Measurements from ENCODE around the gene RAB11FIP4. TPM values are rescaled to one million over a fixed set of nuclear protein-coding genes. Genes with fewer than 3 reads are reported as not detected.
A peak's percentile ranks its signal among the peaks of the same experiment; 100 is the strongest.

The RAB11FIP4 gene
- total RNA-seq, 1 experiment from 2014 or later = 10.8 TPM

DNA sequence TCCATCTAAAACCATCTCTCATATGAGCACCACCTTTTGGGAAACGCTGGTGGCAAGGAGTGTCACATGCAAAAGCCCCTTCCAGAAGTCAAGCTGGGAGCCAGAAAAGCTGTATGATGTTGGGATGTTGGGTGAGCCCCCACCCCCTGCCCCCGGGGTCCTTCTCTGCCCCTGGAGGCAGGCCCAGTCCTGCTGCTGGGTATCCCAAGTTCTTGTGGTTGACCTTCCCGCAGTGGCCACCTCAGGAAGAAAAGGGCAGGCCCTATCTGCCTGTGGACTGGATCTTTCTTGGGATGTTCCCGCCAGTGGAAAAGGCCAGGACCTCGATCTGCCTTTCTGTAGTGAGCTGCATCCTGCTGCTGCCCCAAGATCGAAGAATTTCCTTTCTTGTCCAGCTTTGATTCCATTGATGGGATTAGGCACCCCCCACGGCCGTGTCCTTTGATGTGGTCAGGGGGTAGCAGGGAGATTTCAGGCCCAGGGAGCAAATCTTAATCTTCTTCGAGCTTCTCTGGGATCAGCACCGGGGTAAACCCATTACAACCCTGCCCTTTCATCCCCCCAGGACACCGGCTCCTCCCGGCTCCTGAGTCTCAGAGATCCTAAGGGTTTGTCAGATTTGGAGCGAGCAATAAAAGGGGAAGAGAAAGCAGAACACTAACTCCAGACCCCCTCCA, 165.6 kb downstream of the RAB11FIP4 start:
- CTCF ChIA-PET = interaction anchor here (0.6 to 3.2 kb wide), 3 partner anchors 285 to 762 kb away, joined by 6 to 15 read pairs (median 8); no protein-coding TSS in a partner anchor
- no TSS peak for BruUV-seq (replicated peaks)
- intact Hi-C loops (cut with micrococcal nuclease; ENCODE audit: unreplicated experiment) = no loop called here

DNA sequence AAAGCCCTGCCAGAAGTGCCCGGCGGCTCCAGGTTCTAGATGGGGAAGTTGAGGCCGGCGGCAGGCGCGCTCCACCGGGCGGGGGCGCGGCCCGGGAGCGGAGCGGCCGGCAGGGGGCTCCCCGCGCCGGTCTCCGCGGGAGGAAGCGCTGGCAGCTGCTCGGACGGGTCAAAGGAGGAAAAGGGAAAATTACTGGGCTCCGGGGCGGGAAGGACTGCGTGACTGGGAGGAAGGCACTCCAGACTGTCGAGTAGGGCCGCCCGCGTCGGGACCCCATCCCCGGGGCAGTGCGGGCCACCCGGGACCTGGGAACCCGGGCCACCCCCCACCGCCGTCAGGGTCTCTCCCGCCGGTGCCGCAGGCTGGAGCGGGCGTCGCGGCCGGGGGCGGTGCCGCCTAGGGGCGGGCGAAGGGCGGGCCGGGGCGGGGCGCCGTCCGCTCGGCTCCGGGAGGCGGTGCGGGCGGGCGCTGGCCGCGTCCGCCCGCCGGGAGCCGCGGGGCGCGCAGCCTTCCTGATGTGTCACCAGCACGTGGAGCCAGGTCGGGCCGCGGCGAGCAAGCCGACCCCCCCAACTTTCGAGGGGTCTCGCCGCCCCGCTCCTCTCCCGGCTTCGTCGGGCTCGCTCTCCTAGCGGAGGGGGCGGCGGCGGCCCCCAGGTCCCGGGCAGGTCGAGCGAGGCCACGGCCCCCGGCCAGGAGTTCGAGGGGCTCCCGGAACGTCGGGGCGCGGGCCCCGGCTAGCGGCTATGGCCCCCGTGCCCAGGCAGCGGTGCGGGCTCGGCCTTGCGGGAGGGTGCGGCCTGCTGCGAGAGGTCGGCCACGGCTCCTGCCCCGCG, 167.5 kb downstream of the RAB11FIP4 start:
- no peak for DNase-seq (ENCODE audit: low read depth, low spot score)
- Histone ChIP-seq H3K36me3 (ENCODE audit: control insufficient read depth, insufficient read depth, low read length) (no peaks in the 10 kb centered on the region), H3K27ac (ENCODE audit: low read length) (peak overlapping the region; percentile 88), H3K4me3 (ENCODE audit: low read depth in 2 of 2, low read length in 2 of 2) (peak overlapping the region; percentile 69 to 85), H3K27me3 (ENCODE audit: control insufficient read depth, insufficient read depth, low read length) (no peaks in the 10 kb centered on the region), H3K4me1 (ENCODE audit: control insufficient read depth, insufficient read depth, low read length) (peaks cover 29% of the 10 kb centered on the region), H3K9me3 (ENCODE audit: control insufficient read depth, insufficient read depth, low read depth, low read length) (no peaks in the 10 kb centered on the region)
- intact Hi-C loops (cut with micrococcal nuclease; ENCODE audit: unreplicated experiment) = loop anchor here (1.0 kb wide), 1 partner anchor 283 kb away; no protein-coding TSS in a partner anchor
- in situ Hi-C loops (cut with HindIII; ENCODE audit: low pct_unique_long_range_greater_than_20kb, low sequenced_read_pairs) = no loop called here
- peak; percentile 92 for ATAC-seq
- BruUV-seq (replicated peaks) = no TSS peak
- POLR2A ChIA-PET = no interaction called here
- TF ChIP-seq, protein P1, sequence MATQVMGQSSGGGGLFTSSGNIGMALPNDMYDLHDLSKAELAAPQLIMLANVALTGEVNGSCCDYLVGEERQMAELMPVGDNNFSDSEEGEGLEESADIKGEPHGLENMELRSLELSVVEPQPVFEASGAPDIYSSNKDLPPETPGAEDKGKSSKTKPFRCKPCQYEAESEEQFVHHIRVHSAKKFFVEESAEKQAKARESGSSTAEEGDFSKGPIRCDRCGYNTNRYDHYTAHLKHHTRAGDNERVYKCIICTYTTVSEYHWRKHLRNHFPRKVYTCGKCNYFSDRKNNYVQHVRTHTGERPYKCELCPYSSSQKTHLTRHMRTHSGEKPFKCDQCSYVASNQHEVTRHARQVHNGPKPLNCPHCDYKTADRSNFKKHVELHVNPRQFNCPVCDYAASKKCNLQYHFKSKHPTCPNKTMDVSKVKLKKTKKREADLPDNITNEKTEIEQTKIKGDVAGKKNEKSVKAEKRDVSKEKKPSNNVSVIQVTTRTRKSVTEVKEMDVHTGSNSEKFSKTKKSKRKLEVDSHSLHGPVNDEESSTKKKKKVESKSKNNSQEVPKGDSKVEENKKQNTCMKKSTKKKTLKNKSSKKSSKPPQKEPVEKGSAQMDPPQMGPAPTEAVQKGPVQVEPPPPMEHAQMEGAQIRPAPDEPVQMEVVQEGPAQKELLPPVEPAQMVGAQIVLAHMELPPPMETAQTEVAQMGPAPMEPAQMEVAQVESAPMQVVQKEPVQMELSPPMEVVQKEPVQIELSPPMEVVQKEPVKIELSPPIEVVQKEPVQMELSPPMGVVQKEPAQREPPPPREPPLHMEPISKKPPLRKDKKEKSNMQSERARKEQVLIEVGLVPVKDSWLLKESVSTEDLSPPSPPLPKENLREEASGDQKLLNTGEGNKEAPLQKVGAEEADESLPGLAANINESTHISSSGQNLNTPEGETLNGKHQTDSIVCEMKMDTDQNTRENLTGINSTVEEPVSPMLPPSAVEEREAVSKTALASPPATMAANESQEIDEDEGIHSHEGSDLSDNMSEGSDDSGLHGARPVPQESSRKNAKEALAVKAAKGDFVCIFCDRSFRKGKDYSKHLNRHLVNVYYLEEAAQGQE (IDR thresholded peaks at IDR 0.05; ENCODE audit: insufficient read depth in 1 of 2, low read depth in 2 of 2, low read length in 1 of 2) = no peak
- TF ChIP-seq SIN3A (IDR thresholded peaks at IDR 0.05; ENCODE audit: borderline replicate concordance, insufficient read depth, low read depth, low read length) (peak; percentile 91; the same call in 1 of the 2 replicates), TCF7L2 (IDR thresholded peaks at IDR 0.05; ENCODE audit: low read depth, low read length) (no peak), POLR2AphosphoS5 (IDR thresholded peaks at IDR 0.05; ENCODE audit: low read depth, low read length) (peak; percentile 68)
- TF ChIP-seq, protein P2, sequence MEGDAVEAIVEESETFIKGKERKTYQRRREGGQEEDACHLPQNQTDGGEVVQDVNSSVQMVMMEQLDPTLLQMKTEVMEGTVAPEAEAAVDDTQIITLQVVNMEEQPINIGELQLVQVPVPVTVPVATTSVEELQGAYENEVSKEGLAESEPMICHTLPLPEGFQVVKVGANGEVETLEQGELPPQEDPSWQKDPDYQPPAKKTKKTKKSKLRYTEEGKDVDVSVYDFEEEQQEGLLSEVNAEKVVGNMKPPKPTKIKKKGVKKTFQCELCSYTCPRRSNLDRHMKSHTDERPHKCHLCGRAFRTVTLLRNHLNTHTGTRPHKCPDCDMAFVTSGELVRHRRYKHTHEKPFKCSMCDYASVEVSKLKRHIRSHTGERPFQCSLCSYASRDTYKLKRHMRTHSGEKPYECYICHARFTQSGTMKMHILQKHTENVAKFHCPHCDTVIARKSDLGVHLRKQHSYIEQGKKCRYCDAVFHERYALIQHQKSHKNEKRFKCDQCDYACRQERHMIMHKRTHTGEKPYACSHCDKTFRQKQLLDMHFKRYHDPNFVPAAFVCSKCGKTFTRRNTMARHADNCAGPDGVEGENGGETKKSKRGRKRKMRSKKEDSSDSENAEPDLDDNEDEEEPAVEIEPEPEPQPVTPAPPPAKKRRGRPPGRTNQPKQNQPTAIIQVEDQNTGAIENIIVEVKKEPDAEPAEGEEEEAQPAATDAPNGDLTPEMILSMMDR (IDR thresholded peaks at IDR 0.05) = peak; percentile 98
- CTCF ChIA-PET = interaction anchor here (3.2 kb wide), 1 partner anchor 283 kb away, joined by 15 read pairs; no protein-coding TSS in a partner anchor

More for the DNA sequence above, 165.6 kb downstream of the RAB11FIP4 start:
- no peak overlapping the region for H3K27ac ChIP-seq (ENCODE audit: low read length)
- no peaks in the 10 kb centered on the region for H3K36me3 ChIP-seq (ENCODE audit: control insufficient read depth, insufficient read depth, low read length)
- no peaks in the 10 kb centered on the region for H3K27me3 ChIP-seq (ENCODE audit: control insufficient read depth, insufficient read depth, low read length)
- no peaks in the 10 kb centered on the region for H3K9me3 ChIP-seq (ENCODE audit: control insufficient read depth, insufficient read depth, low read depth, low read length)
- POLR2A ChIA-PET = interaction anchor here (0.6 to 0.8 kb wide), 3 partner anchors 15 to 119 kb away, joined by 3 to 7 read pairs (median 4); no protein-coding TSS in a partner anchor
- H3K4me1 ChIP-seq (ENCODE audit: control insufficient read depth, insufficient read depth, low read length) = peaks cover 19% of the 10 kb centered on the region
- DNase-seq (ENCODE audit: low read depth, low spot score) (no peak), ATAC-seq (no peak)
- no peak overlapping the region for H3K4me3 ChIP-seq (ENCODE audit: low read depth in 2 of 2, low read length in 2 of 2)
- in situ Hi-C loops (cut with HindIII; ENCODE audit: low pct_unique_long_range_greater_than_20kb, low sequenced_read_pairs) = no loop called here
- TF ChIP-seq SIN3A (IDR thresholded peaks at IDR 0.05; ENCODE audit: borderline replicate concordance, insufficient read depth, low read depth, low read length) = no peak
- 0 out of 2 replicates have a peak, but pooled peaks have one; percentile 30 for TF ChIP-seq TCF7L2 (IDR thresholded peaks at IDR 0.05; ENCODE audit: low read depth, low read length)
- TF ChIP-seq, protein P2 (IDR thresholded peaks at IDR 0.05) = no peak
- TF ChIP-seq, protein P1 (IDR thresholded peaks at IDR 0.05; ENCODE audit: insufficient read depth in 1 of 2, low read depth in 2 of 2, low read length in 1 of 2) = no peak
- TF ChIP-seq POLR2AphosphoS5 (IDR thresholded peaks at IDR 0.05; ENCODE audit: low read depth, low read length) = no peak
